H1 (cell line): Measurements from ENCODE around the gene PTPN1. TPM values are rescaled to one million over a fixed set of nuclear protein-coding genes. Genes with fewer than 3 reads are reported as not detected.
A peak's percentile ranks its signal among the peaks of the same experiment; 100 is the strongest.

ENCODE experiments used
- CTCF ChIA-PET: fragments of 300-600 bp; sonication (Branson Sonifier 250); formaldehyde crosslinking; loops from one replicate; lab custom pipeline; 2021; ENCODE audit not compliant: partially characterized antibody; lab: Charles Lee
- POLR2A ChIA-PET: fragments of 300-600 bp; sonication (Branson Sonifier 250); formaldehyde crosslinking; loops from one replicate; lab custom pipeline; 2021; ENCODE audit warnings: inconsistent platforms; ENCODE audit not compliant: partially characterized antibody; lab: Charles Lee
- DNase-seq, 2 experiments: peaks; one replicate each; pipeline versions ENCODE4 v3.0.0 to v3.0.0-alpha.2; 2010 to 2022; ENCODE audit warnings: low spot score in 2 of 2, low read depth in 1 of 2, mixed read lengths in 1 of 2
- FAIRE-seq: peaks from 2 replicates; lab custom pipeline; 2011; peaks lifted over from hg19 to GRCh38; lab: Jason Lieb, UNC
- H2AFZ ChIP-seq: 2 replicates; pipeline ENCODE4 v1.8.1; 2012; ENCODE audit warnings: low read length, inconsistent platforms
- H2AK5ac ChIP-seq: 2 replicates; pipeline ENCODE4 v1.6.1; 2013; ENCODE audit warnings: low read depth, low read length
- H2BK120ac ChIP-seq: replicated peaks from 2 replicates; pipeline ENCODE3; 2013; ENCODE audit warnings: low read depth, low read length, inconsistent platforms
- H2BK12ac ChIP-seq: 2 replicates; pipeline ENCODE4 v1.6.1; 2013; ENCODE audit warnings: low read depth, low read length
- H2BK15ac ChIP-seq: 2 replicates; pipeline ENCODE4 v1.6.1; 2013; ENCODE audit warnings: low read length
- H2BK20ac ChIP-seq: 2 replicates; pipeline ENCODE4 v1.6.1; 2013; ENCODE audit warnings: low read length
- H2BK5ac ChIP-seq: 2 replicates; pipeline ENCODE4 v1.6.1; 2013; ENCODE audit warnings: low read depth, low read length
- H3K14ac ChIP-seq: 2 replicates; pipeline ENCODE4 v1.6.1; 2013; ENCODE audit warnings: inconsistent platforms; ENCODE audit not compliant: insufficient read length
- H3K18ac ChIP-seq: 2 replicates; pipeline ENCODE4 v1.6.1; 2013; ENCODE audit warnings: low read length; ENCODE audit errors: extremely low read depth
- H3K23ac ChIP-seq: 2 replicates; pipeline ENCODE4 v1.6.1; 2013; ENCODE audit warnings: inconsistent platforms; ENCODE audit not compliant: insufficient read length
- H3K23me2 ChIP-seq: 2 replicates; pipeline ENCODE4 v1.6.1; 2013; ENCODE audit warnings: low read depth, low read length
- H3K27ac ChIP-seq: 2 replicates; pipeline ENCODE4 v1.6.1; 2011; ENCODE audit warnings: low read depth, low read length, inconsistent platforms
- H3K27me3 ChIP-seq, 4 experiments: replicated peaks in 1 of 4; 1 replicate in 1 of 4; 2 replicates in 3 of 4; pipeline versions ENCODE4 v1.6.1 to v1.8.1; 2011 to 2013; ENCODE audit warnings: low read length in 3 of 4, mild to moderate bottlenecking in 3 of 4, inconsistent platforms in 2 of 4, mixed read lengths in 2 of 4, moderate library complexity in 1 of 4; ENCODE audit not compliant: control insufficient read depth in 3 of 4, insufficient read depth in 3 of 4; ENCODE audit errors: extremely low read depth in 1 of 4
- H3K36me3 ChIP-seq, 4 experiments: 2 replicates each; pipeline versions ENCODE4 v1.6.1 to v1.8.1; 2011 to 2013; ENCODE audit warnings: mild to moderate bottlenecking in 4 of 4, low read length in 3 of 4, moderate library complexity in 2 of 4, control low read depth in 1 of 4, inconsistent platforms in 1 of 4; ENCODE audit not compliant: insufficient read depth in 4 of 4, control insufficient read depth in 2 of 4
- H3K4ac ChIP-seq: replicated peaks from 2 replicates; pipeline ENCODE3; 2013; ENCODE audit warnings: low read length, low read depth, mixed read lengths, inconsistent platforms; ENCODE audit not compliant: insufficient read length
- H3K4me1 ChIP-seq, 4 experiments: replicated peaks in 1 of 4; 1 replicate in 1 of 4; 2 replicates in 3 of 4; pipeline versions ENCODE4 v1.6.1 to v1.8.1; 2011 to 2013; ENCODE audit warnings: low read length in 3 of 4, inconsistent platforms in 2 of 4, mixed read lengths in 1 of 4; ENCODE audit not compliant: insufficient read depth in 4 of 4, control insufficient read depth in 3 of 4
- H3K4me2 ChIP-seq, 2 experiments: 2 replicates each; pipeline versions ENCODE4 v1.6.1 to v1.8.1; 2011 to 2013; ENCODE audit warnings: low read depth in 2 of 2, low read length in 2 of 2, control low read depth in 1 of 2, inconsistent platforms in 1 of 2, mild to moderate bottlenecking in 1 of 2; ENCODE audit not compliant: insufficient read depth in 1 of 2
- H3K4me3 ChIP-seq, 4 experiments: fragments of 200-600, 300-600 bp in 1 of 4; sonication (generic), shearing (Covaris generic), sonication (Bioruptor Twin) in 1 of 4; 2 replicates each; pipeline versions ENCODE4 v1.5.1 to v1.8.1; 2011 to 2016; ENCODE audit warnings: low read length in 4 of 4, low read depth in 3 of 4, control low read depth in 2 of 4, inconsistent platforms in 2 of 4, mild to moderate bottlenecking in 2 of 4, mixed read lengths in 1 of 4, moderate library complexity in 1 of 4; ENCODE audit not compliant: insufficient read depth in 2 of 4; ENCODE audit errors: extremely low read depth in 1 of 4
- H3K56ac ChIP-seq: replicated peaks from 2 replicates; pipeline ENCODE3; 2013; ENCODE audit warnings: low read depth, mild to moderate bottlenecking, mixed read lengths, low read length, inconsistent platforms; ENCODE audit not compliant: insufficient read length
- H3K79me1 ChIP-seq: 2 replicates; pipeline ENCODE4 v1.6.1; 2013; ENCODE audit warnings: low read depth, low read length, control low read depth
- H3K79me2 ChIP-seq, 2 experiments: 2 replicates each; pipeline versions ENCODE4 v1.6.1 to v1.8.1; 2012 to 2013; ENCODE audit warnings: low read length in 2 of 2, mild to moderate bottlenecking in 2 of 2, inconsistent platforms in 1 of 2; ENCODE audit not compliant: insufficient read depth in 2 of 2, control insufficient read depth in 1 of 2
- H3K9ac ChIP-seq, 4 experiments: replicated peaks in 1 of 4; 1 replicate in 1 of 4; 2 replicates in 3 of 4; pipeline versions ENCODE4 v1.6.1 to v1.8.1; 2011 to 2013; ENCODE audit warnings: low read depth in 3 of 4, low read length in 3 of 4, control low read depth in 2 of 4, mild to moderate bottlenecking in 2 of 4, moderate library complexity in 2 of 4, inconsistent platforms in 1 of 4; ENCODE audit errors: extremely low read depth in 1 of 4
- H3K9me3 ChIP-seq, 2 experiments: 2 replicates each; pipeline versions ENCODE4 v1.6.1 to v1.8.1; 2012 to 2013; ENCODE audit warnings: mild to moderate bottlenecking in 2 of 2, moderate library complexity in 2 of 2, control low read depth in 1 of 2, inconsistent platforms in 1 of 2, low read depth in 1 of 2, low read length in 1 of 2, mixed read lengths in 1 of 2; ENCODE audit not compliant: insufficient read depth in 2 of 2
- H4K20me1 ChIP-seq, 2 experiments: replicated peaks in 1 of 2; 2 replicates each; pipeline versions ENCODE3 to v1.8.1; 2011 to 2013; ENCODE audit warnings: inconsistent platforms in 2 of 2, low read length in 2 of 2, mild to moderate bottlenecking in 1 of 2; ENCODE audit not compliant: insufficient read depth in 2 of 2, control insufficient read depth in 1 of 2
- H4K5ac ChIP-seq: 2 replicates; pipeline ENCODE4 v1.6.1; 2013; ENCODE audit warnings: low read length, low read depth, mixed read lengths, inconsistent platforms; ENCODE audit not compliant: insufficient read length
- H4K8ac ChIP-seq: 2 replicates; pipeline ENCODE4 v1.8.0; 2013; ENCODE audit warnings: mild to moderate bottlenecking, moderate library complexity, low read length, inconsistent platforms; ENCODE audit not compliant: insufficient read depth; ENCODE audit errors: extremely low read depth
- H4K91ac ChIP-seq: replicated peaks from 2 replicates; pipeline ENCODE3; 2013; ENCODE audit warnings: low read length, mixed read lengths, inconsistent platforms; ENCODE audit not compliant: insufficient read length
- CREB1 ChIP-seq: IDR thresholded peaks from 2 replicates; pipeline ENCODE4 v1.6.1; 2012; ENCODE audit warnings: inconsistent platforms
- GTF2F1 ChIP-seq: IDR thresholded peaks from 2 replicates; pipeline ENCODE4 v1.6.1; 2012; ENCODE audit warnings: low read depth, low read length, improper control_type of control experiment, borderline replicate concordance
- NANOG ChIP-seq: IDR thresholded peaks from 2 replicates; pipeline ENCODE4 v1.6.1; 2011; ENCODE audit warnings: low read length, low read depth, mild to moderate bottlenecking, inconsistent platforms; ENCODE audit not compliant: insufficient read depth, poor library complexity, severe bottlenecking
- WGBS, 2 experiments: shearing (Covaris generic) in 1 of 2; methylation state at CpG; one replicate each; pipeline versions ENCODE4 v1.1.6 to v1.1.7; 2013 to 2015; ENCODE audit warnings: low lambda C conversion rate in 2 of 2, mixed read lengths in 2 of 2, inconsistent platforms in 1 of 2, low coverage in 1 of 2, missing lambda C conversion rate in 1 of 2; ENCODE audit not compliant: insufficient replicate concordance in 2 of 2, insufficient coverage in 1 of 2, insufficient read length in 1 of 2; ENCODE audit errors: extremely low coverage in 1 of 2, missing lambda C conversion rate in 1 of 2; 5-methylcytosine and 5-hydroxymethylcytosine counted together
- polyA plus RNA-seq, 7 experiments: library from polyadenylated mRNA; depleted of rRNA in 3 of 7; stranded (reverse) in 5 of 7; unstranded in 2 of 7; fragments of >200 nt in 5 of 7; fragments of 200-250 nt in 2 of 7; gene quantifications; 1 replicate in 5 of 7; 2 replicates in 1 of 7; 4 replicates in 1 of 7; pipeline versions ENCODE4 v1.2.1 to v1.2.3, GENCODE V29; 2011 to 2013; ENCODE audit warnings: missing spikeins in 2 of 7, mixed read lengths in 2 of 7
- total RNA-seq: library from RNA; stranded (reverse); fragmentation: NEBNext Ultra II Directional; extraction: Animal tissue kit (Norgen Biotek cat#: 25700); gene quantifications from 2 replicates; pipeline ENCODE4 v1.2.1, GENCODE V29; 2021

The PTPN1 gene
- total and polyA plus RNA-seq, 2 of the 8 experiments (the other 6 are each of a cell fraction or from before 2014, with no cell fraction given) = 18.6 to 32.1 TPM

DNA sequence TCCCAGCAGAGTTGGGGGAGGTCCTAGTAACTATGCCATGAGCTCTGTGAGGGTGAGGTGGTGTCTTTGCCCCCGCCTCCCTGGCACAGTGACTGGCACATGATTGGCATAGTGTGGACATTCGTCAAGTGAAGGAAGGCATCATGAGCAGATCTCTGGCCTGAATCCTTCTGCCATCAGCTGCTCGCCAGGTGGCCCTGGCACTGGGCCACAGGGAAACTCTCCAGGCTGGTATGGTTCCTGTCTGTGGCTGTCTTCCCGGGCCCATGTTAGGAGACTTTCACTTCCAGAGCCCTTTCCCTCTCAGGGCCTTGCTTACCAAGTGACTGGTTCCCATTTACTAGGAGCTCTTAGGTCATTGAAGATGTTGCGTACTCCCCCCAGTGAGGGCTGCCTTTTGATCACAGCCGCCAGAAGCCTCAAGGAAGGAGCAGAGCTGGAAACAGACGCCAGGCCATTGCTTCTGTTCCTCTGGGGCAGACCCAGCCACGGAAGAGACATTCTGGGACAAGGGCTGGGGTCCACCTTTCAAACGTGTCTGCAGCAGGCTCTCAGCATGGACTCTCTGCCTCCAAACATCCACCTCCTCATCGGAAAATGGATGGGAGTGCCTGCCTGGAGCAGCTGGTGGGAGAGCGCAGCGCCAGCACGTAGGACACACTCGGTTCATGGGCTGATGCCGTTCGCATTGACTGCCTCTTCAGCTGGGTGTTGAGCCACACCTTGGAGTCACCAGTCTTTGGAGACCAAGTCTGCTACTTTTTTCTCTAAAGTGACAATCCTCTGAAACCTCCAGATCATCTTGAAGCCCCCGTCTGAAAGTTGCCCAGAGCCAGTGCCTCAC, 67.2 kb downstream of the PTPN1 start:
- CTCF ChIA-PET = interaction anchor here (0.6 to 5.9 kb wide), 16 partner anchors 10 to 456 kb away, joined by 3 to 60 read pairs (median 4); no protein-coding TSS in a partner anchor
- H3K36me3 ChIP-seq = peaks cover 11 to 23% (median 19%) of the 10 kb centered on the region in 4 experiments; a peak in 7 of 8 replicates
- no peak overlapping the region for H4K91ac ChIP-seq

More for the DNA sequence above, 67.2 kb downstream of the PTPN1 start:
- Histone ChIP-seq H3K4me3 (no peak overlapping the region), H2AK5ac (no peak overlapping the region)
- TF ChIP-seq GTF2F1 (no peak), CREB1 (no peak), NANOG (no peak)
- TF ChIP-seq, all 59 proteins: peak for 0
- Histone ChIP-seq H2BK20ac (no peak overlapping the region), H4K5ac (no peak overlapping the region), H3K79me2 (no peaks in the 10 kb centered on the region), H2AFZ (no peak overlapping the region), H4K20me1 (peaks cover 5 to 7% of the 10 kb centered on the region in 2 experiments), H3K4me1 (no peaks in the 10 kb centered on the region), H3K23me2 (no peaks in the 10 kb centered on the region), H3K27ac (no peak overlapping the region), H3K79me1 (no peaks in the 10 kb centered on the region; the same call in 1 of the 2 replicates), H3K9me3 (no peaks in the 10 kb centered on the region), H3K14ac (no peak overlapping the region), H3K4ac (no peak overlapping the region), H2BK12ac (no peak overlapping the region), H3K56ac (no peak overlapping the region), H3K4me2 (no peak overlapping the region), H2BK5ac (peak overlapping the region; percentile 52; the same call in 1 of the 2 replicates), H3K9ac (no peak overlapping the region), H2BK120ac (no peak overlapping the region), H2BK15ac (no peak overlapping the region), H3K23ac (no peak overlapping the region), H3K18ac (no peak overlapping the region), H4K8ac (no peak overlapping the region; the same call in 1 of the 2 replicates), H3K27me3 (no peaks in the 10 kb centered on the region)
- POLR2A ChIA-PET = no interaction called here
- FAIRE-seq (no peak), DNase-seq (no peak)
- WGBS, 2 experiments = 93% methylated on average over 16 of the region's 17 CpGs; no CpG with 5 or more reads in 1 of the 2 experiments
